ENCODE measurements around the gene TTYH3. TPM values are rescaled to one million over a fixed set of nuclear protein-coding genes. Genes with fewer than 3 reads are reported as not detected.

The TTYH3 gene
- total and polyA plus RNA-seq, 2 of the 8 experiments (the other 6 are each of a cell fraction or from before 2014, with no cell fraction given), result 66.2 to 169 TPM

DNA sequence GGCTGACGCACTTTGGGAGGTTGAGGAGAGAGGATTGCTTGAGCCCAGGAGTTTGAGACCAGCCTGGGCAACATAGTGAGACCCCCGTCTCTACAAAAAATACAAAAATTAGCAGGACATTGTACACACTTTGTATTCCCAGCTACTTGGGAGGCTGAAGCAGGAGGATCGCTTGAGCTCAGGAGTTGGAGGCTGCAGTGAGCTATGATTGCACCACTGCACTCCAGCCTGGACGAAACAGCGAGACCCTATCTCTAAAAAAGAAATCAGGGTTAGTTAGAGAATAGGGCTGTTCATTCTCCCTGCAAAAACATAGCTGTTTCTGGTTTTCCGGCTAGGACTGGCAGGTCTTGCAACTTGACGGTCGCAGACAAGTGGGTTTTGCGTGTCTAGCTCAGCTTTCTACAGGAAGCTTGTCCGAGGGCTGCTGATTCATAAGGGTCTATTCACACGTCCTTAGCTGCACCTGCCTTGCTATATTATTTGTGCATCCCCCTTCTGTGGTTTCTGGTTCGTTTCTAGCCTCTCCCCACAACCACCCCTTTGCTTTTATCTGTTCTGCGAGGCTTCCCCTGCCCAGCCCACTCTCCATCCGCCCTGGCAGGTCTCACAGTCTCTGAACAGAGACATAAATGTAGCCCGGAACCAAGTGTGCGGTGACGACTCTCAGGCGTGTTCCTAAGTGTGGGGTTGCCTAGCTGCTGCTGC, 66.9 kb downstream of the TTYH3 start (continued):
- TF ChIP-seq, protein P1, sequence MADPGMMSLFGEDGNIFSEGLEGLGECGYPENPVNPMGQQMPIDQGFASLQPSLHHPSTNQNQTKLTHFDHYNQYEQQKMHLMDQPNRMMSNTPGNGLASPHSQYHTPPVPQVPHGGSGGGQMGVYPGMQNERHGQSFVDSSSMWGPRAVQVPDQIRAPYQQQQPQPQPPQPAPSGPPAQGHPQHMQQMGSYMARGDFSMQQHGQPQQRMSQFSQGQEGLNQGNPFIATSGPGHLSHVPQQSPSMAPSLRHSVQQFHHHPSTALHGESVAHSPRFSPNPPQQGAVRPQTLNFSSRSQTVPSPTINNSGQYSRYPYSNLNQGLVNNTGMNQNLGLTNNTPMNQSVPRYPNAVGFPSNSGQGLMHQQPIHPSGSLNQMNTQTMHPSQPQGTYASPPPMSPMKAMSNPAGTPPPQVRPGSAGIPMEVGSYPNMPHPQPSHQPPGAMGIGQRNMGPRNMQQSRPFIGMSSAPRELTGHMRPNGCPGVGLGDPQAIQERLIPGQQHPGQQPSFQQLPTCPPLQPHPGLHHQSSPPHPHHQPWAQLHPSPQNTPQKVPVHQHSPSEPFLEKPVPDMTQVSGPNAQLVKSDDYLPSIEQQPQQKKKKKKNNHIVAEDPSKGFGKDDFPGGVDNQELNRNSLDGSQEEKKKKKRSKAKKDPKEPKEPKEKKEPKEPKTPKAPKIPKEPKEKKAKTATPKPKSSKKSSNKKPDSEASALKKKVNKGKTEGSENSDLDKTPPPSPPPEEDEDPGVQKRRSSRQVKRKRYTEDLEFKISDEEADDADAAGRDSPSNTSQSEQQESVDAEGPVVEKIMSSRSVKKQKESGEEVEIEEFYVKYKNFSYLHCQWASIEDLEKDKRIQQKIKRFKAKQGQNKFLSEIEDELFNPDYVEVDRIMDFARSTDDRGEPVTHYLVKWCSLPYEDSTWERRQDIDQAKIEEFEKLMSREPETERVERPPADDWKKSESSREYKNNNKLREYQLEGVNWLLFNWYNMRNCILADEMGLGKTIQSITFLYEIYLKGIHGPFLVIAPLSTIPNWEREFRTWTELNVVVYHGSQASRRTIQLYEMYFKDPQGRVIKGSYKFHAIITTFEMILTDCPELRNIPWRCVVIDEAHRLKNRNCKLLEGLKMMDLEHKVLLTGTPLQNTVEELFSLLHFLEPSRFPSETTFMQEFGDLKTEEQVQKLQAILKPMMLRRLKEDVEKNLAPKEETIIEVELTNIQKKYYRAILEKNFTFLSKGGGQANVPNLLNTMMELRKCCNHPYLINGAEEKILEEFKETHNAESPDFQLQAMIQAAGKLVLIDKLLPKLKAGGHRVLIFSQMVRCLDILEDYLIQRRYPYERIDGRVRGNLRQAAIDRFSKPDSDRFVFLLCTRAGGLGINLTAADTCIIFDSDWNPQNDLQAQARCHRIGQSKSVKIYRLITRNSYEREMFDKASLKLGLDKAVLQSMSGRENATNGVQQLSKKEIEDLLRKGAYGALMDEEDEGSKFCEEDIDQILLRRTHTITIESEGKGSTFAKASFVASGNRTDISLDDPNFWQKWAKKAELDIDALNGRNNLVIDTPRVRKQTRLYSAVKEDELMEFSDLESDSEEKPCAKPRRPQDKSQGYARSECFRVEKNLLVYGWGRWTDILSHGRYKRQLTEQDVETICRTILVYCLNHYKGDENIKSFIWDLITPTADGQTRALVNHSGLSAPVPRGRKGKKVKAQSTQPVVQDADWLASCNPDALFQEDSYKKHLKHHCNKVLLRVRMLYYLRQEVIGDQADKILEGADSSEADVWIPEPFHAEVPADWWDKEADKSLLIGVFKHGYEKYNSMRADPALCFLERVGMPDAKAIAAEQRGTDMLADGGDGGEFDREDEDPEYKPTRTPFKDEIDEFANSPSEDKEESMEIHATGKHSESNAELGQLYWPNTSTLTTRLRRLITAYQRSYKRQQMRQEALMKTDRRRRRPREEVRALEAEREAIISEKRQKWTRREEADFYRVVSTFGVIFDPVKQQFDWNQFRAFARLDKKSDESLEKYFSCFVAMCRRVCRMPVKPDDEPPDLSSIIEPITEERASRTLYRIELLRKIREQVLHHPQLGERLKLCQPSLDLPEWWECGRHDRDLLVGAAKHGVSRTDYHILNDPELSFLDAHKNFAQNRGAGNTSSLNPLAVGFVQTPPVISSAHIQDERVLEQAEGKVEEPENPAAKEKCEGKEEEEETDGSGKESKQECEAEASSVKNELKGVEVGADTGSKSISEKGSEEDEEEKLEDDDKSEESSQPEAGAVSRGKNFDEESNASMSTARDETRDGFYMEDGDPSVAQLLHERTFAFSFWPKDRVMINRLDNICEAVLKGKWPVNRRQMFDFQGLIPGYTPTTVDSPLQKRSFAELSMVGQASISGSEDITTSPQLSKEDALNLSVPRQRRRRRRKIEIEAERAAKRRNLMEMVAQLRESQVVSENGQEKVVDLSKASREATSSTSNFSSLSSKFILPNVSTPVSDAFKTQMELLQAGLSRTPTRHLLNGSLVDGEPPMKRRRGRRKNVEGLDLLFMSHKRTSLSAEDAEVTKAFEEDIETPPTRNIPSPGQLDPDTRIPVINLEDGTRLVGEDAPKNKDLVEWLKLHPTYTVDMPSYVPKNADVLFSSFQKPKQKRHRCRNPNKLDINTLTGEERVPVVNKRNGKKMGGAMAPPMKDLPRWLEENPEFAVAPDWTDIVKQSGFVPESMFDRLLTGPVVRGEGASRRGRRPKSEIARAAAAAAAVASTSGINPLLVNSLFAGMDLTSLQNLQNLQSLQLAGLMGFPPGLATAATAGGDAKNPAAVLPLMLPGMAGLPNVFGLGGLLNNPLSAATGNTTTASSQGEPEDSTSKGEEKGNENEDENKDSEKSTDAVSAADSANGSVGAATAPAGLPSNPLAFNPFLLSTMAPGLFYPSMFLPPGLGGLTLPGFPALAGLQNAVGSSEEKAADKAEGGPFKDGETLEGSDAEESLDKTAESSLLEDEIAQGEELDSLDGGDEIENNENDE (IDR thresholded peaks at IDR 0.05; ENCODE audit: insufficient replicate concordance, low read length), result no peak
- no peak for TF ChIP-seq SIX5 (IDR thresholded peaks at IDR 0.05; ENCODE audit: low read depth, low read length)
- no peak for TF ChIP-seq CTBP2 (IDR thresholded peaks at IDR 0.05; ENCODE audit: borderline replicate concordance, insufficient read depth, insufficient read length, low read length)
- no peak for TF ChIP-seq KDM4A (IDR thresholded peaks at IDR 0.05; ENCODE audit: low read depth, low read length, severe bottlenecking)
- TF ChIP-seq POU5F1 (IDR thresholded peaks at IDR 0.05; ENCODE audit: low read depth, low read length), result no peak

Data from H1 (cell line).